Neuronal stem cell (in vitro differentiated cells): ENCODE measurements around the gene KCNQ1.

Experiments
- DNase-seq: peaks from one replicate; pipeline ENCODE4 v3.0.0-alpha.2; 2013; ENCODE audit warnings: low spot score
- H2AFZ ChIP-seq: one replicate; pipeline ENCODE4 v1.6.1; 2013; ENCODE audit warnings: mild to moderate bottlenecking, low read length, inconsistent platforms
- H2AK5ac ChIP-seq: 2 replicates; pipeline ENCODE4 v1.6.1; 2013; ENCODE audit warnings: low read depth, mild to moderate bottlenecking, inconsistent platforms, low read length, moderate library complexity, mixed read lengths
- H2BK120ac ChIP-seq: 2 replicates; pipeline ENCODE4 v1.6.1; 2013; ENCODE audit warnings: low read depth, mild to moderate bottlenecking, inconsistent platforms, low read length, moderate library complexity, mixed read lengths
- H2BK12ac ChIP-seq: one replicate; pipeline ENCODE4 v1.6.1; 2013; ENCODE audit warnings: low read length, inconsistent platforms
- H2BK15ac ChIP-seq: 2 replicates; pipeline ENCODE4 v1.6.1; 2013; ENCODE audit warnings: mild to moderate bottlenecking, low read length, inconsistent platforms, mixed read lengths
- H2BK5ac ChIP-seq: one replicate; pipeline ENCODE4 v1.6.1; 2013; ENCODE audit warnings: inconsistent platforms, mild to moderate bottlenecking, low read length, moderate library complexity
- H3K14ac ChIP-seq: one replicate; pipeline ENCODE4 v1.6.1; 2013; ENCODE audit warnings: low read length, inconsistent platforms
- H3K18ac ChIP-seq: 2 replicates; pipeline ENCODE4 v1.6.1; 2013; ENCODE audit warnings: low read length, inconsistent platforms
- H3K23ac ChIP-seq: 2 replicates; pipeline ENCODE4 v1.6.1; 2013; ENCODE audit warnings: low read depth, mild to moderate bottlenecking, mixed read lengths, low read length, inconsistent platforms; ENCODE audit not compliant: poor library complexity
- H3K27ac ChIP-seq: replicated peaks from 3 replicates; pipeline ENCODE4 v1.5.1; 2013; ENCODE audit warnings: low read length, inconsistent platforms
- H3K27me3 ChIP-seq, 3 experiments: 2 replicates each; pipeline ENCODE4 v1.6.1; 2013; ENCODE audit warnings: low read length in 3 of 3, mild to moderate bottlenecking in 2 of 3, inconsistent platforms in 1 of 3, low read depth in 1 of 3, mixed read lengths in 1 of 3, moderate library complexity in 1 of 3; ENCODE audit not compliant: control insufficient read depth in 3 of 3, insufficient read depth in 3 of 3
- H3K36me3 ChIP-seq, 2 donors: replicated peaks in 1 of 2; 2 replicates each; pipeline ENCODE4 v1.6.1; 2013; ENCODE audit warnings: low read length in 2 of 2; ENCODE audit not compliant: control insufficient read depth in 2 of 2, insufficient read depth in 2 of 2
- H3K4ac ChIP-seq: 2 replicates; pipeline ENCODE4 v1.6.1; 2013; ENCODE audit warnings: inconsistent platforms, mild to moderate bottlenecking, low read length, moderate library complexity
- H3K4me1 ChIP-seq, 2 donors: 1 replicate in 1 of 2; 2 replicates in 1 of 2; pipeline ENCODE4 v1.6.1; 2013; ENCODE audit warnings: low read length in 2 of 2, low read depth in 1 of 2; ENCODE audit not compliant: control insufficient read depth in 2 of 2, insufficient read depth in 1 of 2
- H3K4me2 ChIP-seq: one replicate; pipeline ENCODE4 v1.6.1; 2013; ENCODE audit warnings: mild to moderate bottlenecking, low read length, inconsistent platforms; ENCODE audit not compliant: insufficient read depth, poor library complexity, severe bottlenecking
- H3K4me3 ChIP-seq, 2 donors: 2 replicates each; pipeline ENCODE4 v1.5.1; 2013; ENCODE audit warnings: low read length in 2 of 2, mild to moderate bottlenecking in 2 of 2, inconsistent platforms in 1 of 2, moderate library complexity in 1 of 2
- H3K79me1 ChIP-seq: one replicate; pipeline ENCODE4 v1.6.1; 2013; ENCODE audit warnings: low read depth, mild to moderate bottlenecking, inconsistent platforms, low read length, moderate library complexity
- H3K9ac ChIP-seq: one replicate; pipeline ENCODE4 v1.6.1; 2013; ENCODE audit warnings: mild to moderate bottlenecking, low read depth, low read length, inconsistent platforms; ENCODE audit not compliant: poor library complexity
- H3K9me3 ChIP-seq, 2 donors: replicated peaks in 1 of 2; 2 replicates each; pipeline versions ENCODE3 to v1.6.1; 2013; ENCODE audit warnings: low read length in 2 of 2, mild to moderate bottlenecking in 2 of 2, inconsistent platforms in 1 of 2, low read depth in 1 of 2, mixed read lengths in 1 of 2, moderate library complexity in 1 of 2; ENCODE audit not compliant: control insufficient read depth in 2 of 2, insufficient read depth in 1 of 2
- H4K8ac ChIP-seq: one replicate; pipeline ENCODE4 v1.6.1; 2013; ENCODE audit warnings: low read depth, mild to moderate bottlenecking, inconsistent platforms, low read length, moderate library complexity
- H4K91ac ChIP-seq: one replicate; pipeline ENCODE4 v1.6.1; 2013; ENCODE audit warnings: low read length, low read depth, mild to moderate bottlenecking, inconsistent platforms; ENCODE audit not compliant: poor library complexity
- WGBS, 2 donors: extraction: QIAGEN DNeasy Blood & Tissue Kit; methylation state at CpG; one replicate each; pipeline ENCODE4 v1.1.7; 2013; ENCODE audit warnings: missing lambda C conversion rate in 2 of 2, mixed read lengths in 1 of 2; ENCODE audit not compliant: insufficient read length in 2 of 2, insufficient replicate concordance in 1 of 2; ENCODE audit errors: extremely low coverage in 2 of 2; 5-methylcytosine and 5-hydroxymethylcytosine counted together

KCNQ1 gene

DNA sequence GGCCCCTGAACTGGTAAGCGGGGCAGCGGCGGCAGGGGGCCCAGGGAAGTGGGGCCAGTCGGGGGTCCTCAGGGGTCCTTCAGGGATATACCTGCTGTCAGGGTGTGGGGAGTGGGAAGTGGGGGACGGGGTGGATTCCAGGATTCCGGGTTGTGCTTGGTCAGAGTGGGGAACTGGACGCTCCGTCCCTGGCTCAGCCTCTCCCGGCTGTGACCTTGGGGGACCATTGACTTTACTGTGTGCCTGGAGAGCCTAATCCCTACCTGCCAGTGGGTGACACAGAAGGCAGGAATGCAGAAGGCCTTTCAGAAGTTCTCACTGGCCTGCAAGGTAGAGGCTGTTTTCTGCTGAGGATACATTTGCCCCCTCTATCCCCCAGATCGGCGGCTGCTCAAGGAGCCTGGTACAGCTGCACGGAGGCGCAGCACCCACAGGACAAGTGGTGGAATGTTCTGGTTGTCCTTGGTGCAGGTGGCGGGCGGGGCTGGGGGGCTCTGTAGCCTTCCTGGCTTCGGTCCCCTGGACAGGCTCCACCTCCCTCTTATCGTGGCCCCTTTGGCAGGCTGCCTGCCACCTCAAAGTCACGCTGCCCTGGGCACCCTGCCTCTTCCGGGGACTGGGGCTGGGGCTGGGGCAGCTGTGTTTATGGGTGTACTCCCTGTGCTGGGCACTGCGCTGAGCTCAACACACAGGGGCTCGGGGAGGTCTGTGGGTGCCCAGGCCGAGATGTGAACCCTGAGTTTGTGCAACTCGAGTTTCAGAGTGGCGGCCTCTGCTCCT is 18.4 kb downstream of the KCNQ1 start:
- H3K27me3 ChIP-seq = peaks cover 0 to 34% (median 2%) of the 10 kb centered on the region in 3 experiments
- no peak overlapping the region for H3K14ac ChIP-seq
- H4K91ac ChIP-seq = no peak overlapping the region
- H2BK15ac ChIP-seq = peak overlapping the region; percentile 92
- H3K27ac ChIP-seq = no peak overlapping the region
- peak overlapping the region; percentile 65 for H3K23ac ChIP-seq
- H4K8ac ChIP-seq = no peak overlapping the region
- no CpG with 5 or more reads among the region's 24 CpGs for WGBS, 2 donors
- H2BK12ac ChIP-seq = no peak overlapping the region
- no peak overlapping the region for H2AFZ ChIP-seq
- H2BK5ac ChIP-seq = peak overlapping the region; percentile 66
- no peaks in the 10 kb centered on the region for H3K79me1 ChIP-seq
- H3K9me3 ChIP-seq = peaks cover 0 to 1% of the 10 kb centered on the region in 2 donors
- H3K4me3 ChIP-seq = no peak overlapping the region
- peak overlapping the region; percentile 56 for H2AK5ac ChIP-seq
- DNase-seq = no peak
- H3K9ac ChIP-seq = no peak overlapping the region
- no peak overlapping the region for H3K4ac ChIP-seq
- peaks cover 0 to 6% of the 10 kb centered on the region in 2 donors for H3K4me1 ChIP-seq
- peak overlapping the region; percentile 61 for H2BK120ac ChIP-seq
- no peaks in the 10 kb centered on the region for H3K36me3 ChIP-seq
- H3K4me2 ChIP-seq = no peak overlapping the region
- H3K18ac ChIP-seq = no peak overlapping the region

DNA sequence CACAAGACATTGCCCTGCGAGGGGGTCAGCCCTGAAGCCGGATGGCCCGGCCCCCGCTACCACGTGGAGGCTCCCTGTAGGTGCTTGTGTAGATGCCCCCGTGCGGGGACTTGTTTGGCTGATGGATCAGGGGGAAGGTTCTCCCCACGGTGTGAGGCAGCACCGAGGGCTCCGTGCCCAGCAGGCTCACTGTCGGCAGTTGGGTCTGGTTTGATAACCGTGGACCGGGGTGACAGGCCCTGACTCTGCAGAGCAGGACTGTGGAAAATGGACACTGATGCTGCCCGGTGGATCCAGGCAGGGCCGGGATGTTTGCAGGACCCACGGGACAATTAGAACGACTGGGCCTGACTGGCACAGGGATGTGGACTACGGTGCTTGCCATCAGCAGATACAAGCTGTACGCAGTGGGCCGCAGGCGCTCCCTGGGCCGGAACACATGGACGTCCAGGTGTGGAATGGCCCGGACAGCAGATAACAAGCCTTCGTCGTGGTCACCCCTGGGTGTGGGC is 19.0 kb downstream of the KCNQ1 start:
- peaks cover 0 to 27% (median 2%) of the 10 kb centered on the region in 3 experiments for H3K27me3 ChIP-seq
- peak overlapping the region; percentile 41 for H2BK12ac ChIP-seq
- H3K23ac ChIP-seq = peak overlapping the region; percentile 65
- H2BK15ac ChIP-seq = peak overlapping the region; percentile 92
- no peak overlapping the region for H3K27ac ChIP-seq
- no peak overlapping the region for H2BK5ac ChIP-seq
- no peak overlapping the region for H3K9ac ChIP-seq
- H3K4me1 ChIP-seq = peaks cover 0 to 6% of the 10 kb centered on the region in 2 donors
- H3K4ac ChIP-seq = no peak overlapping the region
- H3K4me3 ChIP-seq = no peak overlapping the region
- no peaks in the 10 kb centered on the region for H3K79me1 ChIP-seq
- peaks cover 0 to 1% of the 10 kb centered on the region in 2 donors for H3K9me3 ChIP-seq
- no peak overlapping the region for H4K8ac ChIP-seq
- H2AK5ac ChIP-seq = peak overlapping the region; percentile 56
- DNase-seq = no peak
- H3K14ac ChIP-seq = peak overlapping the region; percentile 82
- no peak overlapping the region for H3K4me2 ChIP-seq
- peak overlapping the region; percentile 61 for H2BK120ac ChIP-seq
- peak overlapping the region; percentile 80 for H3K18ac ChIP-seq
- no peak overlapping the region for H4K91ac ChIP-seq
- WGBS, 2 donors = no CpG with 5 or more reads among the region's 26 CpGs
- H3K36me3 ChIP-seq = no peaks in the 10 kb centered on the region
- no peak overlapping the region for H2AFZ ChIP-seq

DNA sequence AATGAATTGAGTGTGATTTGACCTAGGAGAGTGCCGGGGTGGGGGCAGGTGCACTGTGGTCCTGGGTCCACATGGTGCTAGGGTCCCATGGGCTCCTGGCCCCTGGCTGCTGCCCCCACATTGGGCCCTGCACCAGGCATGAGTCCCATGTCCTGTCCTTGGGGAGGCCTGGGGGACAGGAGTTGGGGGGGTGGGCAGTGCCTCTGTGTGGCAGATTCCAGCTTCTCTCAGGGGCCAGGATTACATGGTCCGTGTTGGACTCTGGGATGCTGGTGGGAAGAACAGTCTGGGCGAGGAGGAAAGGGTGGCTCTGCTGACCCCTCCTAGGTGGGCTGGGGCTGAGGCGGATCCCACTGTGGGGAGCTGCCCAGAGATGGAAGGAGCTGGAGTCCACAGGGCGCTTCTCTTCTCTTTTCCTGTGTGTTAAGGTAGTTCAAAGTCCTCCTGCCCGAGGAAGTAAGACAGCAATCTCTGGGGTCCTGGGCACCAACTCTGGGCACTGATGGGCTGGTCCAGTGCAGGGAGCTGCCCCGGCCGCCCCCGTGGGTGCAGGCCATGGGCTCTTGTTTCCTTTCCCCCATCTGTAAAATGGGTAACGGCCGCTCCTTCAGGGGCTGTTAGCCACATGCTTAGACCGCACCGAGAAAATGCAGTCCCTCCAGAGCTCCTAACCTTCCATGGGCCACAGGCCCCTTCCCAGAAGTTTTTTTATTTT is 19.8 kb downstream of the KCNQ1 start:
- Histone ChIP-seq H2BK5ac (no peak overlapping the region), H4K8ac (no peak overlapping the region), H2BK15ac (no peak overlapping the region), H2BK120ac (peak overlapping the region; percentile 68), H2AFZ (no peak overlapping the region), H3K4me3 (no peak overlapping the region), H4K91ac (no peak overlapping the region), H3K27ac (no peak overlapping the region), H3K36me3 (no peaks in the 10 kb centered on the region), H3K4ac (no peak overlapping the region), H3K4me1 (peaks cover 0 to 4% of the 10 kb centered on the region in 2 donors), H3K9me3 (no peaks in the 10 kb centered on the region), H3K79me1 (no peaks in the 10 kb centered on the region), H3K18ac (no peak overlapping the region), H3K27me3 (peaks cover 0 to 27% (median 0%) of the 10 kb centered on the region in 3 experiments), H3K4me2 (no peak overlapping the region), H2BK12ac (no peak overlapping the region), H2AK5ac (no peak overlapping the region), H3K14ac (no peak overlapping the region), H3K9ac (no peak overlapping the region), H3K23ac (no peak overlapping the region)
- DNase-seq = no peak
- no CpG with 5 or more reads among the region's 13 CpGs for WGBS, 2 donors
